D341Med (cell line): ENCODE data around the gene TRPT1.
A peak's percentile ranks its signal among the peaks of the same experiment; 100 is the strongest.

Experiments
- DNase-seq: peaks from one replicate; pipeline ENCODE4 v3.0.0; 2012; ENCODE audit warnings: low spot score

TRPT1 gene, protein sequence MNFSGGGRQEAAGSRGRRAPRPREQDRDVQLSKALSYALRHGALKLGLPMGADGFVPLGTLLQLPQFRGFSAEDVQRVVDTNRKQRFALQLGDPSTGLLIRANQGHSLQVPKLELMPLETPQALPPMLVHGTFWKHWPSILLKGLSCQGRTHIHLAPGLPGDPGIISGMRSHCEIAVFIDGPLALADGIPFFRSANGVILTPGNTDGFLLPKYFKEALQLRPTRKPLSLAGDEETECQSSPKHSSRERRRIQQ

DNA sequence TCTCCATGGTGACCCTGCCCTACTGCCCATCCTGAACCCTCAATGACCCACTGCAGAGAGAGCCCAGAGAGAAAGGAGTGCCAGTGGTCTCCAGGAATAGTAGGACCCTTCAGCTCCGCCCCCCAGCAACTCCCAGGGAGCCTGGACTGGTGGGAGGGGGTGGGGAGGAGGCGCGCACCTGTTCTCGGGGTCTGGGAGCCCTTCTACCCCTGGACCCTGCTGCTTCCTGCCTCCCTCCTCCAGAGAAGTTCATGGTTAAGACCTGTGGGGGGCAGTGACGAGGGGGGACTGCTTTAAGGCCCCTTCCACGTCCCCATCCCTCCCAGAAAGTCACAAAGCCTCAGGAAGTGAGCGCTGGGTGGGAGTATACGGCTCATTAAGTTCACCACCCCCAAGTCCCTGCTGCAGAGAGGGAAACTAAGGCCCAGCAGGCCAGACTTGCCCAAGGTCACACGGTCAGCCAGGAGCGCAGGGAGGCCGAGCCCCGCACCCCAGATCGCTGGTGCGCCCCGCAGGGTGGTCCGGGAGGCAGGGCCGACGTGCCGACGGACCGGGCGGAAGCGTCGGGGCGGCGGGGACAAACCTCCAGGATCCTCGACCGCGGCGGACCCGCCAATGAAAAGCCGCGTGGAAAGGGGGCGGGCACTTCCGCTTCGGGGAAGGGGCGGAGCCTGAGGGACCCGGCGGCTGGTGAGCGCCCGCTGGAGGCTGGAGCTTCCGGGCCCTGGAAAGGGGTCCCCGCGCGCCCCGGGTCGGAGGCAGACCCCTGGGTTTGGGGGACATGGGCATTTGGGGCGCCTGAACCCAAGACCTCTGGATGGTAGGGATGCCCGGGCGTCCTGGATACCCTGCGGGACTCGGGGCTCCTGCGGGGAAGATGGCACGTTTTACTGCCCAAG is at the start of gene TRPT1, which contains the start of gene NUDT22:
TSS of gene TRPT1 (minus strand) at position 579 of the 899 bp plus-strand sequence. CDS start at position 253, 326 bp downstream.
TSS of gene NUDT22 (plus strand) at position 667 of the 899 bp plus-strand sequence. CDS start 379 bp downstream, outside the sequence.
- peak; percentile 95 for DNase-seq

DNA sequence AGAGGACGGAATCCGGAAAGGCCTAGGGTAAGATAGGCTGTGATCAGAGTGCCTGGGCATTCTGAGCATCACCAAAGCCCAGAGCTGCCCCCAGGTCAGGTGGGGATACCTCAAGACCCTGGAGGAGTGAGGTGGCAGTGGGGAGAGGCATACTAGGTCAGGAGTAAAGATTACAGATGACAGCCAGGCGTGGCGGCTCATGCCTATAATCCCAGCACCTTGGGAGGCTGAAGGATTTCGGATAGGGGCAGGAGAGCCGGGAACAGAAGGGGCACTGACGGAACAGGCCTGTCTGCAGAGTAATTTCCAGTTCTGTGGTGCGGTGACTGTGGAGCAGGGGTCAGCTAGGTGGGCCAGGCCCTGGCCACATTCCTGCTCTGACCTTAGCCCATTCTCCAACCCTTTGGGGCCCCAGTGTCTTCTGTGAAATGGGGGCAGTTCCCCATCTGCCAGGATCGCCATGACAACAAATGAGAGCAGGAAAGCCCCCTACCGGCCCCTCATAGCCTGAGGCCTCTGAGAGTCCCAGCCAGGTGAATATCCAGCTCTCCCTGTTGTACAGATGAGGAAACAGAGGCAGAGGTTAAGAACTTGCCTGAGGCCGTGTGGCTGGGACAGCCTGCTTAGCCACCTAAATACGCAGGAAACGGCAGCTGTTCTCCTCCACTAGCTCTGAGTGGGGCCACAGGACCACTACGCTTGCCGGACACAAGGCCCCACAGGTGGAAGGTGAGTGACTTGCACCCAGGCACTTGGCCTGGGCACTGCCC is 49.2 kb upstream of the TRPT1 start:
- DNase-seq: no peak

DNA sequence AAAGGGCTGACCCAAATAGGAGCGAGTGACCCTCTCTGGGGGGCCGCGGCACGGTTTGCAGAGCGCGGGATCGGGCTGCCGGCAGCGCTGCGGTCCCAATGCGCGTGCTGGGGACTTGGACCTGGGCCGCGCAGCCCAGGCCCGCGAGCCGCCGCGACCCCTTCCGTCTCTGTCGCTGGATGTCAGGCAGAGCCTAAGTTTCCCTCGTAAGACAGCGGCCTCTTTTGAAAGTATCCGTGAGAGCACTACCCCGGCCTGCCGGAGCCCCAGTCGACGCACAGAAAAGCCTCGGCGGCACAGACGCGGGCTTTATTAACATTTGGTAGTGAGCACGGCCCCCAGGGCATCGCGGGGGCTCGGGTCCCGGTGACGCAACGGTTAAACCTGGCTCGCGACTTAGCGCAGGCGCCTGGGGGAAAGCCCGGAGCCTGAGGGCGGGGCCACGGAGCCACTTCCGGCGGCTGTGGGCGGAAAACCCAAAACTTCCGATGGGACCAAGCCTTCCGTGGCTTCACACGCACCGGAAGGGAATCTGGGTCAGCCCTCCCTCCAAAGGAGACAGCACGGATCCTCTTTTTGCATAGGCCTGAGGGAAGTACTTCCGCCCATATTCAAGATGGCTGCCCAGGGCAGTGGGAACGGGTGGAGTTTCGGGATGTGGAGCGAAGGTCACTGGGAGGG is 43.7 kb upstream of the TRPT1 start:
- peak; percentile 92 for DNase-seq

DNA sequence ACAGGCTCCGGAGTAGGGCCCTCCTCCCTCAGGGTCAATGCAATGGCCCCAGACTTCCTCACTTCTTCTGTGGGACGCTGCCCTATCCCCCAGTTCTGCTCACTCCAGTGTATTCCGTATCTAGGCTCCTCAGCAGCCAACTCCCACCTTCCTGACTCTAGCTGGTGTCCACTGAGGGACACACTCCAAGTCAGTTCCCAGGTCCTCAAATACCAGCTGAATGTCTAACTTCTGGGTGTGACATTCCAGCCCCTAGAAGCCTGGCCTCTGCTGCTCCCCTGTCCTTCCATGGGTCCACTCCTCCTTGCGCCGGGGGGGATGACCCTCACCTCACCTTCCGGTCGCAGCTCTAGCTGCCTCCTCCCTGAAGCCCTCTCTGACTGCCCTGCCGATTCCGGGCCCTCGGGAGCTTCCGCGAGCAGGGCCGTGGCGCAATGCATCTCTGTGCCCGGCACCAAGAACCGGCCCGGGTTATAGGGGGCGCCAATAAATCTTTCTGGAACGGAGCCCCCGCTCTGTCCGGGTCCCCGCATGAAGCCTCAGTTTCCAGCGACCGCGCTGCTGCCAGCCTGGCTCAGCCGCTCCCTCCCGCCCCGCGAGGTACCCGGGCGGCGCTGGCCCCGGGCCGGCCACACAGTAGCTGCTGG is 43.0 kb upstream of the TRPT1 start:
- no peak for DNase-seq

DNA sequence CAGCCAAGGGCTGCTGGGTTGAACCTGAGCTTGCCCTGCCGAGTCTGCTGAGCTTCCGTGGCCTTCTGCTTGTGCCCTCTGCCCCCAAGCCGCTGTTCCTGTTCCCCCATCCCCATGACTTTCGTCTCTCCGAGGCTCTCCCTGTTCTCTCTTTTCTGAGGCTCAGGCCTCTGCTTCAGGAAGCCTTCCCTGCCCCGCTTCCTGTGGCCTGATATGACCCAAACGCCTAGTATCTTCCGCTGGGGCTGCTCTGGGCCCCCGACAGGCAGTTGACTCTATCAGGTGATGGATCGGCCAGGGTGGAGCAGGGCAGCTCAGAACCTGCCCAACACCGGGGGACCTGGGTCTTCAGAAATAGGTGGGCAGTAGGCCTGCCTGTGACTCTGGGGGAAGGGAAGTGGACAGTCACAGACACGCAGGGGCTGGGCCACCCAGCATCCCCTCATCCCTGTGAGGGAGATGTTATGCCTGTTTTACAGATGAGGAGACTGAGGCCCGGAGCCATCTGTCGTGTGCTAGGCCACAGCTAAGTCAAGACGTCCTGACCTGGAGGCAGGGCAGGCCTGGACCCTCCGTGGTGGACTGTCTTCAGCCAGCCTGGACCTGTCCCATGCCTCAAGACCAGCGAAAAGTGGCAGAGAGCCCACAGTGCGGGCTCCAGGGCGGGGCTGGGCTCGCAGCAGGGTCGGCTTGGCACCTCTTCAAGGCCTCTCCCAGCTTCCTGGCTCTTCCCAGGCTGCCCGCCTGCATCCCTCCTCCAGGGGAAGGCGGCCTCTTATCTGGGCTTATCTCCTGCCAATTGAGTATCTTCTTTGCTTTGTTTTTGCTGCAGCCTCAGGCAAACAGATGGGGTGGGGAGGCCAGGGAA is 42.3 kb upstream of the TRPT1 start:
- DNase-seq: peak; percentile 63

DNA sequence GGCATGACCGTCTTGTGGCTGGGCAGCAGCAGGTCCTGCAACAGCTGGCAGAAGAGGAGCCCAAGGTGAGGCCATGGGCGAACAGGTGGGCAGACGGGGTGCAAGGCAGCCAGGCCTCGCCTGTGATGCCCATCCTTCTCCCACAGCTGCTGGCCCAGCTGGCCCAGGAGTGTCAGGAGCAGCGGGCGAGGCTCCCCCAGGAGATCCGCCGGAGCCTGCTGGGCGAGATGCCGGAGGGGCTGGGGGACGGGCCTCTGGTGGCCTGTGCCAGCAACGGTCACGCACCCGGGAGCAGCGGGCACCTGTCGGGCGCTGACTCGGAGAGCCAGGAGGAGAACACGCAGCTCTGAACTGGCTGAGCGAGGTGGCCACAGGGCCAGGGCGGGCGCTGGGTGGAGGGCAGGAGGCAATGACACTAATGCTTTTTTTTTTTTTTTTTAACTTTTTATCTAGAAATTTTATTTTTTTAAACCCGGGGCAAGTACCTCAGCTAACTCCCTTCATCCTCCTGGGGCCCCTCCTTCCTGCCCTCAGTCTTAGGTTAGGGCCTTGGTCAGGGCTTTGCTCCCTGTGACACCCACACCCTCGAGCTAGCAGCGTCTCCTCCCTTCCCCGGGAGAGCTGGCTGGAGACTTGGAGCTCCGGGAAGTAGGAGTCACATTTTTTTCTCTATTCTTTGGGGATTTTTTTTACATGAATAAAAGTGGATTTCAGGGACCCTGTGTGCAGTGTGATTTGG is 41.4 kb upstream of the TRPT1 start:
- DNase-seq: no peak

DNA sequence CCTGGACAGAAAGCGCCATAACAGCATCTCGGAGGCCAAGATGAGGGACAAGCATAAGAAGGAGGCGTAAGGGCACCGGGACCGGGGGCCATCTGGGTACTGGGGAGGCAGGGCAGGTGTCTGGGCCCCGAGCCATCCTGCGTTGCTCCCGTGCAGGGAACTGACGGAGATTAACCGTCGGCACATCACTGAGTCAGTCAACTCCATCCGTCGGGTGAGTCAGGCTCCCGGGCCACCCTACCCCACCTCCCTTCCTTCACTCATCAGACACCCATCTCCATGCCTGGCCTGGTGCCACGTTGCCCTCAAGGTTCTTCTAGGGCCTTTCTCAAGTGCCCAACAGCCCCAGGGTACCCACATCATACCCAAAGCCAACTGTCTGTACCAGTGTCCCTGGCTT is 40.4 kb upstream of the TRPT1 start:
- DNase-seq: no peak

DNA sequence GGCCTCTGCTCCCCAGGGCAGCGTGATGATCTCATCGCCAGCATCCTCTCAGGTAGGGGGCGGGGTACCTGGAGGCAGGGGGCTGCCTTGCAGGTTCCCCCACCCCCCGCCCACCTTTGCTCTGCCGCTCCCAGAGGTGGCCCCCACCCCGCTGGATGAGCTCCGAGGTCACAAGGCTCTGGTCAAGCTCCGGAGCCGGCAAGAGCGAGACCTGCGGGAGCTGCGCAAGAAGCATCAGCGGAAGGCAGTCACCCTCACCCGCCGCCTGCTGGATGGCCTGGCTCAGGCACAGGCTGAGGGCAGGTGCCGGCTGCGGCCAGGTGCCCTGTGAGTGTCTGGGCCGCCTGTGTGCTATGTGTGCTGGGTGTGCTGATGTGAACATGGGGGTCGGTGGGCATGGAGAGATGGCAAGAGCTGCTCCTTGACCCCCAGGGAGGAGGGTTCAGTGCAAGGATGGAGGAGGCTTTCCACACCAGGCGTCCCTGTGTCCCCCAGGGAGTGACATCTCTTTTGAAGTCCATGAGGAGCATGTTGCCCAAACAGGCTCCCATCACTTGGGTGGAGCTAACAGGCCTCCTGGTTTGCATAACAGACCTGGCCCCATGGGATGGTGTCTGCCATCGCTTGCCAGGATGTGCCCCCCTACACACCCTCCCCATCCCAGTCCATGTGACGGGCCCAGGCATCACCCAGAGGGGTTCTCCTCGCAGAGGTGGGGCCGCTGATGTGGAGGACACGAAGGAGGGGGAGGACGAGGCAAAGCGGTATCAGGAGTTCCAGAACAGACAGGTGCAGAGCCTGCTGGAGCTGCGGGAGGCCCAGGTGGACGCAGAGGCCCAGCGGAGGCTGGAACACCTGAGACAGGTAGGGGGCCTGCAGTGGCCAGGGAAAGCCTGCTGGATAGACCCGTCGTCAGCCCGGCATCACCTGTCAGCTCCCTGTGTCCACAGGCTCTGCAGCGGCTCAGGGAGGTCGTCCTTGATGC is 39.5 kb upstream of the TRPT1 start:
- no peak for DNase-seq

DNA sequence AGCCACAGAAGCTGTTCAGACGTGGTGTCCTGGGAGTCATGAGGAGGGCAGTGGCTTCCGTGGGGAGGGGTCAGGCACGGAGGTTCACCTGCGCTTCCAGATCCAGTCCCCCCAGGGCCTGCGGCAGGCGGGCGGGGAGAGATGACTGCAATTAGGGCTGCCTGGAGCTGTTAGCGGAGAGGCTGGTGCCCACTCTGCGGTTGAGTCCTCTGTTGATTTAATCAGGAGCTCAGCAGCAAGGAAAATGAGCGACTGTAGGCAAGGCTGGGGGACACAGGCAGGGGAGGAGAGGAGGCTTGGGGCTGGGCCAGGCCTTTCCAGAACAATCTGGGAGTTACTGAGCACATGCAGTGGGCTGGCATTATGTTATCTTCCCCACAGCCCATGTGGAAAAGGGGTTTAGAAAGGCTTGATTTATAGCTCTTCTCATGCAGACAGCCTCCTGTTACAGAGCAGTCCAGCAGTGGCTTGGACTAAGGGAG is 38.4 kb upstream of the TRPT1 start:
- DNase-seq: no peak

DNA sequence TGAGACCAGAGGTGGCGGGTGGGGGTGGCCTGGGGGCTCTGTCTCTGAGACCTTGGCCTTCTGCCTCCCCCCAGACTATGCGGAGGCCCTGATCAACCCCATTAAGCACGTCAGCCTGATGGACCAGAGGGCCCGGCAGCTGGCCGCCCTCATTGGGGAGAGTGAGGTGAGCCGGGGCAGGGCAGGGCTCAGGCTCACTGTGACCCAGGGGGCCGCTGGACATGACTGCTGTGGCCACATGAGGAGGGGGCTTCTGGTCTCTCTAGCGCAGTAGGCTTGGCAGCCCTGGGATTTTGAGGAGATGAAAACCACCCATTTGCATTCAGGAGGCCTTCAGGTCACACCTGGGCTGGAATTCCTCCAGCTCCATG is 37.9 kb upstream of the TRPT1 start:
- DNase-seq: no peak

DNA sequence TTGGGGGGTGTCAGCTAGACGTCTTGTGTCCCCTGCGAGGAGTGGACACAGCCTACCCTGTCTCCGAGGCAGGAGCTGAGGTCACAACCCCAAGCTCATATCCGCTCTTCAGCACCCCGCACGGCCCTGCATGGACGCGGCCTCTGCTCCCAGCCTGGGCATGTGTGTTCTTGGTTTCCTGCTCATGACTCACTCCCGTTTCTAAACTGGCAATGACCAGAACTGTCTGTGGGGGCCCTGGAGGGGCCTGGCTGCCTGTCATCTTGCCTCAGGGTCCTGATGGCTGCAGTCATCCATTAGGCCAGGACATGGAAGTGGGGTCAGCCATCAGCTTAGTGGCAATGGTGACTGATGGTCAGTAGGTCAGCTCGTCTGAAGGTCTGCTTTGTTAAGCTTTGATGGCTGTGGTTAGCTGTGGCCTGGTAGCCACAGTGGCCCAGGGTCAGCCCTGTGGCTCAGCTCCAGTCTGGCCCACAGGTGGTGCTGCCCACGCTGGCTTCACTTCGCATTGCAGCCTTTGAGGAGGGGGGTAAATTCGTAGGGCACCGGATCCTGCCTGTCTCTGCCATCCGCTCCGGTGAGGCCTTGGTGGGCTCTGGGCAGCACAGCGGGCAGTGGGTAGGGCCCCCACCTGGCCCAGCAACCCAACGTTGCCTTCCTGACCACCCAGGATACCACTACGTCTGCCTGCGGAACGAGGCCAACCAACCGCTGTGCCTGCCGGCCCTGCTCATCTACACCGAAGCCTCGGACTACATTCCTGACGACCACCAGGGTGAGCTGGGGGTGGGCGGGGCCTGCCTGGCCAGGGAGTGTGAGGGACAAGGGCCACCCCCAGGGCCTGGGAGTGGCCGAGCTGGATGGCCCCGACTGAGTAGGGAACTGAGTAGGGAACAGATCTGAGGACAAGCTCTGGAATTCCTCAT is 37.3 kb upstream of the TRPT1 start:
- no peak for DNase-seq

DNA sequence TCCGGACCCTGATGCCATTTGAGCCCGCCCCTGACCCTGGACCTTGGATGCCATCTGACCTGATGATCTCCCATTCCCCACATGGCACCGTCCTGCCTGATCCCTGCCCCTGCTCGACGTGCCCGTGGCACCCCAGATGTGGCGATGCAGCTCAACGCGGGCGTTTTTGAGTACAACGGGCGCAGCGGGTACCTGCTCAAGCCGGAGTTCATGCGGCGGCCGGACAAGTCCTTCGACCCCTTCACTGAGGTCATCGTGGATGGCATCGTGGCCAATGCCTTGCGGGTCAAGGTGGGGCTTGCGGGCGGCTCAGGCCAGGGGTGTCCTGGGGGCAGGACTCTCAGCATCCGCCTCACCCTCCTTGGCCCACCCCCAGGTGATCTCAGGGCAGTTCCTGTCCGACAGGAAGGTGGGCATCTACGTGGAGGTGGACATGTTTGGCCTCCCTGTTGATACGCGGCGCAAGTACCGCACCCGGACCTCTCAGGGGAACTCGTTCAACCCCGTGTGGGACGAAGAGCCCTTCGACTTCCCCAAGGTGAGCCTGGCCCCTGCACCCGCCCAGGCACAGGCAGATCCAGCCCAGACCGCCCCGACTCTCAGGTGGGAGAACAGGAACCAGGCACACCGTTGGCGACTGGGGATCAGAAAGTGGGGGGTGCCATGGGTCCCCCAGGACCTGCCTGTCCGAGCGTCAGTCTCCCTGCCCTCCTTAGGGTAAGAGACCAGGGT is 36.5 kb upstream of the TRPT1 start:
- DNase-seq: no peak

DNA sequence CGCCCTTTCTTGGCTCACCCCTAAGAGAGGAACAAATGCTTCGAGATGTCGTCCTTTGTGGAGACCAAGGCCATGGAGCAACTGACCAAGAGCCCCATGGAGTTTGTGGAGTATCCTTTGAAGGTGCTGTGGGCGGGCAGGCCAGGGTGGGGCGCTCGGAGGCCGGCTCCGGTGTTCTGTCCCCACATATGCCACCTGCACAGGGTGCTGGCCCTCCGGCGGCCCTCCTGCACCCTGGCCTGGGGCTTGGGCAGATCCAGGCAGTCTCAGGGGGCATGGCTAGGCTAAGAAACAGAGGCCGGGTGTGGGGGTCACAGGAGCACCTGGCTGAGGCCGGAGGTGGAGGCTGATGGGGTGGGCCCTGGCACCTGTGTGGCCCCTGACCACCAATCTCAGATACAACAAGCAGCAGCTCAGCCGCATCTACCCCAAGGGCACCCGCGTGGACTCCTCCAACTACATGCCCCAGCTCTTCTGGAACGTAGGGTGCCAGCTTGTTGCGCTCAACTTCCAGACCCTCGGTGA is 35.6 kb upstream of the TRPT1 start:
- DNase-seq: no peak

DNA sequence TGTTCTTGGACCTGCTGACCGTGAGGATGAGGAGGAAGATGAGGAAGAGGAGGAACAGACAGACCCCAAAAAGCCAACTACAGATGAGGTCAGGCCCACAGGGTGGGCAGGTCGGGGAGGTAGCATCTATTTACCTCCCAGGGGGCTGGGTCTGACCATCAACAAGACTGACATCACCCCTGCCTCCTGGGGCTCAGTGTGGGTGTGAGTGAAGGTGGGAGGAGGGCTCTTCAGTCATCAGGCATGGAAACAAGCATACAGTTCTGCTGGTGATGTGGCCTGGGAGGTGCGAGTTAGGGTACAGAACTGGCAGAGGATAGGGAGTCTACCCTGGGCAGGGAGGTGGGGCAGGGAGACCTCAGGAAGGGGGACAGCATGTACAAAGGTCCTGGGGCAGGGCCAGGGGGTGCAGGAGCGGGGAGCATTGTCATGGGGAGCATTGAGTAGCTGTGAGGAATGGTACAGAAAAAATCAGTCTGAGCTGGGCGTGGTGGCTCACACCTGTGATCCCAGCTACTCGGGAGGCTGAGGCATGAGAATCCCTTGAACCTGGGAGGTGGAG is 34.2 kb upstream of the TRPT1 start:
- no peak for DNase-seq

DNA sequence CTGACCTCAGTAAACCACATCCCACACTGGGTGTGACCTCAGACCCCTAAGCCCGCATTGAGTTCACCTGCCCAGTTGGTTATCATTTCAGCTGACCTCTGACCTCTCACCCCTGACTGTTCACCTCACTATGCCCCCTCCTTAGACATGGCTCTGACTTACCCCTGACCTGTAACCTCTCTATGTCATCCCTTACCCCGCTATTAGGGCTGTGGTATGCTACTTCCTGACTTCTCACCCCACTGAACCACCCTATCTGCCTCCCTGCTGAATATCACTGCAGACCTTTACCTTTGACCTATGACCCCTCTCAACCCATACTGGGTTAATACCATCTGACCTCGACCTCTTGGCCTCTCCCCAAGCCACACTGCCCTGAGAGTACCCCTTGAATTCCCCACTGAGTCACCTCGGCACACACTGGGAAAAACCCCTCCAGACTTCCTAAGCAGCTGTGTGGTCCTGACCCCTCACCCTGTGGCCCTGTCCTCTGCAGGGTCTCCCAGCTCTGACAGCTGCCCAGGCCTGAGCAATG is 33.6 kb upstream of the TRPT1 start:
- no peak for DNase-seq
